SKM-1 treated with dmso at 0.1 percent for 144 hours (cell line): ENCODE results near the gene OR4N2.
A peak's percentile ranks its signal among the peaks of the same experiment; 100 is the strongest.
"Not testable (repeated sequence)": the region's sequence is repeated elsewhere in the genome, so short reads cannot be mapped to it uniquely, and the experiment has no call there.

Experiments used
- DNase-seq: peaks from one replicate; lab custom pipeline; 2025; ENCODE audit not compliant: unreplicated experiment; lab: John Stamatoyannopoulos, UW

Gene OR4N2

DNA sequence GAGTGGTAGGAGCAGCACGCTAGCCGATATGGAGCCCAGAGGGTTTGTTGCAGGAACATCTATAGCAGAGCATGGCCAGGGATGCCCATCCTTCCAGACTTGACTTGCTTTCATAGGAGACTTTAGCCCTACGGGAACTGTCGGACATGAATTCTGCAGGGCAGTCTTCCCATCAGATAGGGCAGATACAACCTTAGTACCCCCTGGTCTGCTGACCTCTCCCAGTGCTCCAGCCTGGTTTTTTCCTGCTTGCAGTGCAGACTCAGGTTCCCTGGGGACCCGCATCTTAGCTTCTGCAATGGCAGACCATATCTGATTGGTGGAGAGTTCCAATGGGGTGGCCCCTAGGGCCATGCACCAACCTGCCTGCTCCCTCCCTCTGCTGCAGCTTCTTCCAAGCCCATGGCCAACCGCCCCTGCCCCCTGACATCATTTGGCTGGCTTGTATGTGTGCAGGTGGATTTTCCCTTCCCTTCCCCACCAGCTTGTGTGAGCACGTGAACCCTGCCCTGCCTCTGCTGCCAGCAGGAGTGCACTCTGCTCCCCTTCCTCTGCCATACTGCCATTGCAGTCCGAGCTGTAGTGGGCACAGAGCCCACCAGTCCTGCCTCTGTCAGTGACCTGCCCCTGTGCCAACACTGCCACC is 30.8 kb downstream of the OR4N2 start:
- DNase-seq, result not testable (repeated sequence)

DNA sequence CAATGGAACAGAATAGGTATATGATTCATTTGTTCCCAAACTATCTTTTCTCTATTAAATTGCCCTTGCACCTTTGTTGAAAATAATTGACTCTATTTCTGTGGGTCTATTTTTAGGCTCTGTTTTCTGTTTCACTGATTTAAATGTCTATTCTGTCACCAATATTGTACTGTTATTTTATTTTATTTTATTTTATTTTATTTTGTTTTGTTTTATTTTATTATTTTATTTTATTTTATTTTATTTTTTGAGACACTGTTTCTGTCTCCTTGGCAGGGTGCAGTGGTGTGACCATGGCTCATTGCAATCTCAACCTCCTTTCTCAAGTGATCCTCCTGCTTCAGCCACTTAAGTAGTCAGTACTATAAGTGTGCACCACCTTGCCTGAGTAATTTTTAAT is 34.9 kb downstream of the OR4N2 start:
- DNase-seq, result no peak

DNA sequence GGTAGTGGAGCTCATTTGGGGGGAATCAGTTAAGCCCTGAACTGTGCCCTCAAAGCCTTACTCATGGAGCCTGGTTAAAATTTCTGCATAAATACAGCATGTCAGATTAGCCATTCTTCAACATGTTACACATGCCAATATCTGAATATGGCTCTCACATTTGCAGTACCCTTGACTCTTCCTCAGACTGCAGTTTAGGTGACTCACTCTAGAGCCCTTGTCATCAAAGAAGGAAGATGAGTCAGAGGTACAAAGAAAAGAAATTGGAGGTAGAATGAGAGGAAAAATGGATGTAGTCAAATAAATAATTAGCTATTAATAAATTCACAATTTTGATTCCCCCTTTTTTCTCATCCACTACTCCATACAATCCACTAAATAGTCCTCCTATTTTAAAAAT is 47.8 kb downstream of the OR4N2 start:
- no peak for DNase-seq

DNA sequence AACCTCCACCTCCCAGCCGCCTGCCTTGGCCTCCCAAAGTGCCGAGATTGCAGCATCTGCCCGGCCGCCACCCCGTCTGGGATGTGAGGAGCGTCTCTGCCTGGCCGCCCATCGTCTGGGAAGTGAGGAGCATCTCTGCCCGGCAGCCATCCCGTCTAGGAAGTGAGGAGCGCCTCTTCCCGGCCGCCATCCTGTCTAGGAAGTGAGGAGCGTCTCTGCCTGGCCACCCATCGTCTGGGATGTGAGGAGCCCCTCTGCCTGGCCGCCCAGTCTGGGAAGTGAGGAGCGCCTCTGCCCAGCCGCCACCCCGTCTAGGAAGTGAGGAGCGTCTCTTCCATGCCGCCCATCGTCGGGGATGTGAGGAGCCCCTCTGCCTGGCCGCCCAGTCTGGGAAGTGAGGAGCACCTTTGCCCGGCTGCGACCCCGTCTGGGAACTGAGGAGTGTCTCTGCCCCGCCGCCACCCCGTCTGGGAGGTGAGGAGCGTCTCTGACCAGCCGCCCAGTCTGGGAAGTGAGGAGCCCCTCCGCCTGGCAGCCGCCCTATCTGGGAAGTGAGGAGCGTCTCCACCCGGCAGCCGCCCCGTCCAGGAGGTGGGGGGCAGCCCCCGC is 62.6 kb downstream of the OR4N2 start:
- not testable (repeated sequence) for DNase-seq

DNA sequence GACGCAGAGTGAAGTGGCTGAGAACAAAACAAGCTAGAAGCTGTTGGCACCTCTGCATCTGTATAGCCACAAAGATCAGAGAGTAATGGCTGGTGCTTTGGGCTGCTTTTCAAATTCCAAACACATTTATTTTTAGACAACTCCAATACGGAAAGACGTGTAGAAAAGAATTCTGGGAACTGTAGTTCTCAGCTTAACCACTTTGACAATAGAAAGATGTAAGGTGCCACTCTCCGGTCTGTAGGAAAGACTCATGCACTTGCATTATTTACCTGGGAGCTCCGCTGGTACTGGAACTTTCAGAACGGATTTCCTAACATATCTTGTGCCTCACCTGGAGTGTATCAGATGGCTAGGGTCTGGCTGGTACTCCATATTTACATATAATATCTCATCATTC is 69.6 kb downstream of the OR4N2 start:
- DNase-seq, result no peak

DNA sequence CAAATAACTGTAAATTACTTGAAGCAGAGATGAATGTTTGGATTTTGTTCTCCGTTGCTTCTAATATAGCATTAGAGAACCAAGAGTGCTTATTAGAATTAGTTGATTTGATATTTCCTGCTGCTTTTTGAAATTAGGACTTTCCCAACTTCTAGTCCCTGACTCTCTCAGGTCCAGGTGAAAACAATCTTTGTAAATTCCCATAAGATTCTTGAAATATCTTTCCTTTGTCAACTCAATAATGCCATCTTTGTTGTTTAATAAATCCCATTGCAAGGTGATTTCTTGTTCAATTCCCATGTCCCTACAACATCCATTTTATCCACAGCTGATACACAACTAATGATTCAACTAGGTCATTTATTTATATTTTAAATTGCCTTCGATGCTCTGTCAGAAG is 71.3 kb downstream of the OR4N2 start, which contains the start of gene OR4K2:
Gene OR4K2, plus strand, starts transcription at position 301 of the 400 bp plus-strand sequence. CDS start 1,126 bp downstream, outside the sequence.
- no peak for DNase-seq

DNA sequence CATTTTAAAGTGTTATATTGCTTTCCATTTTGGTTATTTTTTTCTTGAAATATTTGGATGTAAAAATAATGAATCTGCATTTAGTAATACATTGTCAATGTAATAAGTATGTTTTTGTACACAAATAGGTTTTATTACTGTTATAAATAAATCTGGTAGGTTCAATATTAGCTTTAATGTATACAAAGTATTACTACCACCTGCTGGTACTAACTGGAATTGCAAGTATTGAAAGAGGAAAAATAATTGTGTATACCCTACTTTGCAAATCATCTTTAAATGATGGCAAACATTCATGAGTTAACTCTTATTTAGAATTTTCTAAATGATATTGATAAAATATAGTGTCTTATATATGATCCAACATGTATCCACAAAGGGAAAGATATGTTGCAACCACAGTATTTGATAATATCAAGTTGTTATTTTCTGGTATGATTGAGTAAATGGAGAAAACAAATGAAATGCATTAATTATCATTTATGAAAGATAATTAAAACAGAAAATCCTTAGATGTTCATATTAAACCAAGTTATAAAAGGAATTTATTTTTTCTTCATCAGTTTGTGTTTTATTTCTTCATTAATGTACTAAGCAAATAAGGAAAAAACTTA is 74.6 kb downstream of the OR4N2 start:
- DNase-seq, result peak; percentile 2
